K562 (cell line): ENCODE measurements around the gene LIMS1.

ENCODE experiments used
- KAT7 ChIP-seq: sonication (generic); formaldehyde crosslinking; IDR thresholded peaks from 2 replicates; pipeline ENCODE4 v1.8.0; 2022; ENCODE audit warnings: missing genetic modification reagents, mild to moderate bottlenecking, borderline replicate concordance
- PREB ChIP-seq: sonication (generic); formaldehyde crosslinking; IDR thresholded peaks from 2 replicates; pipeline ENCODE4 v1.8.1; 2023; ENCODE audit warnings: mild to moderate bottlenecking, missing genetic modification reagents
- TCF7L2 ChIP-seq: fragments of 150-350 bp; IDR thresholded peaks from 2 replicates; pipeline ENCODE4 v1.6.1; 2016; ENCODE audit warnings: low read depth, mild to moderate bottlenecking, low read length, moderate library complexity
- ZBTB49 ChIP-seq: sonication (generic); formaldehyde crosslinking; IDR thresholded peaks from 2 replicates; pipeline ENCODE4 v1.8.0; 2022; ENCODE audit warnings: missing genetic modification reagents, mild to moderate bottlenecking, borderline replicate concordance
- ZNF384 ChIP-seq: IDR thresholded peaks from 2 replicates; pipeline ENCODE4 v1.6.1; 2012; ENCODE audit warnings: low read depth, low read length, improper control_type of control experiment
- ZSCAN32 ChIP-seq: fragments of 450-650 bp; formaldehyde crosslinking; IDR thresholded peaks from 2 replicates; pipeline ENCODE4 v1.4.0; 2020; ENCODE audit warnings: mild to moderate bottlenecking, moderate library complexity

GRCh38 chr2:108560241-108560811 lies 26.1 kb downstream of the LIMS1 start:
- no peak for TF ChIP-seq PREB (CRISPR knock-in tag)
- no peak for TF ChIP-seq ZSCAN32 (CRISPR knock-in tag)
- no peak for TF ChIP-seq ZNF384
- no peak for TF ChIP-seq ZBTB49
- TF ChIP-seq TCF7L2, result no peak
- TF ChIP-seq KAT7 (CRISPR knock-in tag), result no peak
